Keratinocyte (primary cell): ENCODE data around the gene FAM174B. TPM values are rescaled to one million over a fixed set of nuclear protein-coding genes. Genes with fewer than 3 reads are reported as not detected.

Experiments
- DNase-seq: peaks from one replicate; pipeline ENCODE4 v3.0.0-alpha.2; 2011; ENCODE audit warnings: low read depth, missing footprints, low spot score
- FAIRE-seq: peaks from 2 replicates; lab custom pipeline; 2011; peaks lifted over from hg19 to GRCh38; lab: Jason Lieb, UNC
- H2AFZ ChIP-seq: 2 replicates; pipeline ENCODE4 v1.6.0; 2012; ENCODE audit warnings: low read length, control low read depth, inconsistent platforms; ENCODE audit not compliant: control insufficient read depth
- H3K27ac ChIP-seq: 2 replicates; pipeline ENCODE4 v1.5.1; 2011; ENCODE audit warnings: low read length; ENCODE audit not compliant: control insufficient read depth, insufficient read depth
- H3K27me3 ChIP-seq: 3 replicates; pipeline ENCODE4 v1.6.0; 2011; ENCODE audit warnings: low read length; ENCODE audit not compliant: control insufficient read depth, insufficient read depth; ENCODE audit errors: extremely low read depth
- H3K36me3 ChIP-seq, 2 experiments: 2 replicates in 1 of 2; 3 replicates in 1 of 2; pipeline ENCODE4 v1.5.1; 2011; ENCODE audit warnings: low read length in 2 of 2, mild to moderate bottlenecking in 1 of 2; ENCODE audit not compliant: control insufficient read depth in 2 of 2, insufficient read depth in 2 of 2; ENCODE audit errors: extremely low read depth in 1 of 2
- H3K4me1 ChIP-seq: 3 replicates; pipeline ENCODE4 v1.5.1; 2011; ENCODE audit warnings: low read length; ENCODE audit not compliant: control insufficient read depth, insufficient read depth; ENCODE audit errors: extremely low read depth
- H3K4me2 ChIP-seq: 3 replicates; pipeline ENCODE4 v1.6.0; 2011; ENCODE audit warnings: low read depth, low read length; ENCODE audit not compliant: control insufficient read depth, insufficient read depth; ENCODE audit errors: extremely low read depth
- H3K4me3 ChIP-seq, 3 experiments: fragments of 200-600 bp in 1 of 3; sonication (generic) in 1 of 3; 2 replicates in 2 of 3; 3 replicates in 1 of 3; pipeline ENCODE4 v1.5.1; 2011 to 2016; ENCODE audit warnings: low read length in 3 of 3, mild to moderate bottlenecking in 3 of 3, control low read depth in 2 of 3, inconsistent platforms in 1 of 3, low read depth in 1 of 3, mixed read lengths in 1 of 3, mixed run types in 1 of 3, moderate library complexity in 1 of 3; ENCODE audit not compliant: control insufficient read depth in 2 of 3, insufficient read depth in 2 of 3; ENCODE audit errors: extremely low read depth in 1 of 3
- H3K79me2 ChIP-seq: 2 replicates; pipeline ENCODE4 v1.6.0; 2012; ENCODE audit warnings: low read length; ENCODE audit not compliant: control insufficient read depth, insufficient read depth
- H3K9ac ChIP-seq: 3 replicates; pipeline ENCODE4 v1.6.0; 2011; ENCODE audit warnings: low read length; ENCODE audit not compliant: control insufficient read depth, insufficient read depth; ENCODE audit errors: extremely low read depth
- H3K9me1 ChIP-seq: 3 replicates; pipeline ENCODE4 v1.6.0; 2011; ENCODE audit warnings: low read length; ENCODE audit not compliant: control insufficient read depth, insufficient read depth; ENCODE audit errors: extremely low read depth
- H3K9me3 ChIP-seq: 2 replicates; pipeline ENCODE4 v1.5.1; 2012; ENCODE audit warnings: low read depth, low read length; ENCODE audit not compliant: control insufficient read depth
- H4K20me1 ChIP-seq: 3 replicates; pipeline ENCODE4 v1.6.0; 2011; ENCODE audit warnings: low read length; ENCODE audit not compliant: control insufficient read depth, insufficient read depth; ENCODE audit errors: extremely low read depth
- CTCF ChIP-seq, 3 experiments: IDR thresholded peaks in 1 of 3; conservative IDR thresholded peaks in 1 of 3; optimal IDR thresholded peaks in 1 of 3; 2 replicates in 2 of 3; 3 replicates in 1 of 3; pipeline versions ENCODE3 to v1.5.1; 2011; ENCODE audit warnings: low read length in 3 of 3, mild to moderate bottlenecking in 3 of 3, moderate library complexity in 2 of 3, control low read depth in 1 of 3, inconsistent platforms in 1 of 3; ENCODE audit not compliant: insufficient read depth in 2 of 3; ENCODE audit errors: extremely low read depth in 1 of 3
- EZH2 ChIP-seq: IDR thresholded peaks from one replicate; pipeline ENCODE4 v1.6.1; 2012; ENCODE audit warnings: inconsistent platforms, mild to moderate bottlenecking, low read length, moderate library complexity
- dilution Hi-C: fragments of 300-500 bp; cut with MboI; formaldehyde crosslinking; loops from one replicate; pipeline ENCODE4 v1.7.0; 2020; ENCODE audit warnings: low sequenced_read_pairs; ENCODE audit not compliant: extremely low pct_ligation_motif_present
- polyA plus RNA-seq, 5 experiments: library from polyadenylated mRNA; depleted of rRNA in 3 of 5; stranded (reverse) in 3 of 5; stranded (forward) in 1 of 5; unstranded in 1 of 5; fragments of >200 nt; gene quantifications; 1 replicate in 1 of 5; 2 replicates in 3 of 5; 3 replicates in 1 of 5; pipeline versions ENCODE4 v1.2.1 to v1.2.3, GENCODE V29; 2011 to 2012; ENCODE audit warnings: missing spikeins in 2 of 5, low read depth in 1 of 5, low replicate concordance in 1 of 5

FAM174B gene
- polyA plus RNA-seq, 1 donor (not counting 4 experiments of a cell fraction or from before 2014, with no cell fraction given) = 0.73 TPM

- Histone ChIP-seq H3K4me3 (no peak overlapping the region), H3K4me1 (no peaks in the 10 kb centered on the region), H3K9me3 (no peaks in the 10 kb centered on the region), H4K20me1 (no peaks in the 10 kb centered on the region), H3K27me3 (no peaks in the 10 kb centered on the region), H3K9ac (no peak overlapping the region), H3K36me3 (no peaks in the 10 kb centered on the region), H2AFZ (no peak overlapping the region), H3K27ac (no peak overlapping the region), H3K4me2 (no peak overlapping the region), H3K9me1 (no peaks in the 10 kb centered on the region), H3K79me2 (no peaks in the 10 kb centered on the region)
- no peak for TF ChIP-seq EZH2
- no peak for TF ChIP-seq CTCF (optimal IDR thresholded peaks at IDR 0.05 in 1 of 3, IDR thresholded peaks at IDR 0.05 in 1 of 3, conservative IDR thresholded peaks at IDR 0.05 in 1 of 3; ENCODE audit: extremely low read depth in 1 of 3, insufficient read depth in 2 of 3, low read length in 3 of 3)
- DNase-seq = no peak
- dilution Hi-C loops = no loop called here
- no peak for FAIRE-seq
Measured at GRCh38 chr15:92569778-92570177, 85.8 kb downstream of the FAM174B start.

Other genes starting within 250 kb of the FAM174B start
- gene CHD2, start 244.5 kb upstream of the FAM174B start, polyA plus RNA-seq = 35.3 to 62.0 TPM (median 50.8 TPM) in 3 replicates